ENCODE data around the gene TMC5. TPM values are rescaled to one million over a fixed set of nuclear protein-coding genes. Genes with fewer than 3 reads are reported as not detected.

TMC5 gene
- total and polyA plus RNA-seq, 2 of the 4 experiments (the other 2 are of a cell fraction): not detected

DNA sequence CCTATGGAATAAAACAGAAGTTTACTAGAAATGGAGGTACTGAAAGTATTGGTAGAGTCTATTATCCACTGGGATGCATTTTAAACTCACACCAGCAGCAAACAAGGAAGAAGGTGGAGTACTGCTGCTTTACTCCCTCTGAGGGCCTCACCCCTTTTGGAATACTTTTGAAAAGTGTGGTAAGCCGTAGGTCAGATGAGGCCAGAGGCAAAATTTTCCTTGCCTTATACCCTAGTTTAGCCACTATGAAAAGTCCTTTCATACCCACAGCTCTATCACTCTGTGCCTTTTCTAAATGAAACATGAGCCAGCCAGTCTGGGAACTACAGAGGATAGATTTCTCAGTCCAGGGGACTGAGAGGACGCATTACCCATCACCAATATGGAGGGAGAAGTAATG lies 90.2 kb downstream of the TMC5 start:
- no peak overlapping the region for H3K4me3 ChIP-seq (ENCODE audit: insufficient read depth, low read depth, low read length)
- intact Hi-C loops (cut with micrococcal nuclease) (no loop called here), in situ Hi-C loops (cut with MboI; ENCODE audit: low sequenced_read_pairs) (no loop called here), dilution Hi-C loops (cut with HindIII; ENCODE audit: low sequenced_read_pairs, unreplicated experiment) (no loop called here)
- H3K9me1 ChIP-seq (ENCODE audit: insufficient read depth, low read length): no peaks in the 10 kb centered on the region
- H3K4me2 ChIP-seq (ENCODE audit: low read depth, low read length): no peak overlapping the region
- H4K5ac ChIP-seq (ENCODE audit: low read depth, low read length): no peak overlapping the region
- TF ChIP-seq POLR2A (IDR thresholded peaks at IDR 0.05; ENCODE audit: low read depth, low read length) (no peak), NFE2L2 (IDR thresholded peaks at IDR 0.05; ENCODE audit: low read depth, low read length) (no peak), FOS (IDR thresholded peaks at IDR 0.05; ENCODE audit: low read depth, low read length) (no peak), BHLHE40 (IDR thresholded peaks at IDR 0.05; ENCODE audit: low read depth, low read length) (no peak), RFX5 (IDR thresholded peaks at IDR 0.05; ENCODE audit: low read depth, low read length) (no peak), CHD1 (IDR thresholded peaks at IDR 0.05; ENCODE audit: low read depth, low read length) (no peak), RAD21 (IDR thresholded peaks at IDR 0.05; ENCODE audit: low read length) (no peak), RCOR1 (IDR thresholded peaks at IDR 0.05; ENCODE audit: insufficient replicate concordance, low read length) (no peak)
- TF ChIP-seq, protein P1, sequence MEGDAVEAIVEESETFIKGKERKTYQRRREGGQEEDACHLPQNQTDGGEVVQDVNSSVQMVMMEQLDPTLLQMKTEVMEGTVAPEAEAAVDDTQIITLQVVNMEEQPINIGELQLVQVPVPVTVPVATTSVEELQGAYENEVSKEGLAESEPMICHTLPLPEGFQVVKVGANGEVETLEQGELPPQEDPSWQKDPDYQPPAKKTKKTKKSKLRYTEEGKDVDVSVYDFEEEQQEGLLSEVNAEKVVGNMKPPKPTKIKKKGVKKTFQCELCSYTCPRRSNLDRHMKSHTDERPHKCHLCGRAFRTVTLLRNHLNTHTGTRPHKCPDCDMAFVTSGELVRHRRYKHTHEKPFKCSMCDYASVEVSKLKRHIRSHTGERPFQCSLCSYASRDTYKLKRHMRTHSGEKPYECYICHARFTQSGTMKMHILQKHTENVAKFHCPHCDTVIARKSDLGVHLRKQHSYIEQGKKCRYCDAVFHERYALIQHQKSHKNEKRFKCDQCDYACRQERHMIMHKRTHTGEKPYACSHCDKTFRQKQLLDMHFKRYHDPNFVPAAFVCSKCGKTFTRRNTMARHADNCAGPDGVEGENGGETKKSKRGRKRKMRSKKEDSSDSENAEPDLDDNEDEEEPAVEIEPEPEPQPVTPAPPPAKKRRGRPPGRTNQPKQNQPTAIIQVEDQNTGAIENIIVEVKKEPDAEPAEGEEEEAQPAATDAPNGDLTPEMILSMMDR (conservative IDR thresholded peaks at IDR 0.05; ENCODE audit: low read depth, low read length): no peak
- TF ChIP-seq, protein P2, sequence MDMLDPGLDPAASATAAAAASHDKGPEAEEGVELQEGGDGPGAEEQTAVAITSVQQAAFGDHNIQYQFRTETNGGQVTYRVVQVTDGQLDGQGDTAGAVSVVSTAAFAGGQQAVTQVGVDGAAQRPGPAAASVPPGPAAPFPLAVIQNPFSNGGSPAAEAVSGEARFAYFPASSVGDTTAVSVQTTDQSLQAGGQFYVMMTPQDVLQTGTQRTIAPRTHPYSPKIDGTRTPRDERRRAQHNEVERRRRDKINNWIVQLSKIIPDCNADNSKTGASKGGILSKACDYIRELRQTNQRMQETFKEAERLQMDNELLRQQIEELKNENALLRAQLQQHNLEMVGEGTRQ (IDR thresholded peaks at IDR 0.05; ENCODE audit: low read depth, low read length): no peak
- CTCF ChIA-PET: no interaction called here
- H2AK5ac ChIP-seq (ENCODE audit: low read depth, low read length): no peak overlapping the region
- H3K23ac ChIP-seq (ENCODE audit: low read depth, low read length): no peak overlapping the region
- no peak overlapping the region for H4K8ac ChIP-seq (ENCODE audit: low read depth in 2 of 2, low read length in 2 of 2)
- no peak overlapping the region for H2BK15ac ChIP-seq (ENCODE audit: low read depth, low read length)
- no peak overlapping the region for H2AFZ ChIP-seq (replicated peaks; ENCODE audit: low read length, poor library complexity)
- peaks cover 27% of the 10 kb centered on the region for H3K36me3 ChIP-seq (ENCODE audit: control insufficient read depth, insufficient read depth, low read length)
- no peak overlapping the region for H3K4ac ChIP-seq (ENCODE audit: low read depth, low read length)
- no CpG with 5 or more reads among the region's 2 CpGs for WGBS, 2 experiments (ENCODE audit: extremely low coverage in 2 of 2, insufficient read length in 1 of 2)
- H3K27me3 ChIP-seq (ENCODE audit: control insufficient read depth, insufficient read depth, low read length): no peaks in the 10 kb centered on the region
- no peak overlapping the region for H2BK5ac ChIP-seq (ENCODE audit: low read depth, low read length, poor library complexity, severe bottlenecking)
- H3K9me3 ChIP-seq (ENCODE audit: control insufficient read depth, insufficient read depth, low read length): no peaks in the 10 kb centered on the region
- no peak overlapping the region for H3K18ac ChIP-seq (ENCODE audit: low read depth, low read length)
- no TSS peak for BruUV-seq (replicated peaks)
- H3K9ac ChIP-seq (ENCODE audit: low read depth, low read length): no peak overlapping the region
- ATAC-seq (ENCODE audit: low read depth) (no peak), DNase-seq (no peak)
- no peaks in the 10 kb centered on the region for H4K20me1 ChIP-seq (ENCODE audit: insufficient read depth, low read length)
- H4K91ac ChIP-seq (ENCODE audit: insufficient read depth, low read depth, low read length): no peak overlapping the region
- peaks cover 0 to 10% of the 10 kb centered on the region in 2 experiments; a peak in 2 of 4 replicates for H3K79me1 ChIP-seq (ENCODE audit: low read depth in 1 of 2, low read length in 2 of 2)
- H3K4me1 ChIP-seq (ENCODE audit: control insufficient read depth, insufficient read depth, low read length): no peaks in the 10 kb centered on the region
- no peak overlapping the region for H3K27ac ChIP-seq (ENCODE audit: insufficient read depth, low read length)
- no peak overlapping the region for H2AK9ac ChIP-seq (replicated peaks; ENCODE audit: low read depth, low read length, poor library complexity)
- H3K56ac ChIP-seq (ENCODE audit: extremely low read depth, insufficient read depth, low read length): no peak overlapping the region
- POLR2A ChIA-PET (ENCODE audit: unreplicated experiment): no interaction called here
- no peak overlapping the region for H2BK20ac ChIP-seq (ENCODE audit: low read depth, low read length)
- H2BK120ac ChIP-seq (ENCODE audit: low read depth, low read length): no peak overlapping the region
- no peak overlapping the region for H3K14ac ChIP-seq (replicated peaks; ENCODE audit: low read depth, low read length)

All from IMR-90 (cell line).